ENCODE results near the gene PLCB1.
A peak's percentile ranks its signal among the peaks of the same experiment; 100 is the strongest.

PLCB1 gene

GRCh38 chr20:8602389-8603116 is 470.5 kb downstream of the PLCB1 start:
- TF ChIP-seq, protein P1, sequence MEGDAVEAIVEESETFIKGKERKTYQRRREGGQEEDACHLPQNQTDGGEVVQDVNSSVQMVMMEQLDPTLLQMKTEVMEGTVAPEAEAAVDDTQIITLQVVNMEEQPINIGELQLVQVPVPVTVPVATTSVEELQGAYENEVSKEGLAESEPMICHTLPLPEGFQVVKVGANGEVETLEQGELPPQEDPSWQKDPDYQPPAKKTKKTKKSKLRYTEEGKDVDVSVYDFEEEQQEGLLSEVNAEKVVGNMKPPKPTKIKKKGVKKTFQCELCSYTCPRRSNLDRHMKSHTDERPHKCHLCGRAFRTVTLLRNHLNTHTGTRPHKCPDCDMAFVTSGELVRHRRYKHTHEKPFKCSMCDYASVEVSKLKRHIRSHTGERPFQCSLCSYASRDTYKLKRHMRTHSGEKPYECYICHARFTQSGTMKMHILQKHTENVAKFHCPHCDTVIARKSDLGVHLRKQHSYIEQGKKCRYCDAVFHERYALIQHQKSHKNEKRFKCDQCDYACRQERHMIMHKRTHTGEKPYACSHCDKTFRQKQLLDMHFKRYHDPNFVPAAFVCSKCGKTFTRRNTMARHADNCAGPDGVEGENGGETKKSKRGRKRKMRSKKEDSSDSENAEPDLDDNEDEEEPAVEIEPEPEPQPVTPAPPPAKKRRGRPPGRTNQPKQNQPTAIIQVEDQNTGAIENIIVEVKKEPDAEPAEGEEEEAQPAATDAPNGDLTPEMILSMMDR (IDR thresholded peaks at IDR 0.05), result no peak
- Histone ChIP-seq H3K4me3 (peak overlapping the region; percentile 16), H3K27ac (peak overlapping the region in 1 of 2 donors; percentile 20)
- no peak for DNase-seq (ENCODE audit: low spot score)

GRCh38 chr20:8608470-8608869 is 476.4 kb downstream of the PLCB1 start:
- no peak overlapping the region for H3K4me3 ChIP-seq
- TF ChIP-seq, protein P1 (IDR thresholded peaks at IDR 0.05), result no peak
- DNase-seq (ENCODE audit: low spot score), result no peak
- no peak overlapping the region for H3K27ac ChIP-seq

DNA sequence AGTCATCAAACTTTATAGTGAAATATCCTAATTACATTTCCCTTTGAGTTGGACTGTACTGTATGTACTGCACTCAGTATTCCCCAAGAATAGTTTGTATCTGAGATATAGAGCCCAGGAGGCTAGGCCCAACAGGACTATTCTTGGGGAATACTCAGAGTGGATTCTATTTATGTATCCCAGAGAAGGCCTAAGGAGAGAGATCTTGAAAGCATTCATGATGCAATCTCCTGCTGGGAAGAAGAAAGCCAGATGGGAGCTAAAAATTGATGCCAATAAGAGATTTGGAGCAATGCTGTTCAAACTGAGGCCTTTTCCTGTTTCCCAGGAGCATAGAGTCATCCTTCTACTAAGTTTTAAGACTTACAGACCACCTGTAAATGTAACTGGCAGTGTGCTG is 484.7 kb downstream of the PLCB1 start:
- no peak overlapping the region for H3K4me3 ChIP-seq
- TF ChIP-seq, protein P1 (IDR thresholded peaks at IDR 0.05), result no peak
- H3K27ac ChIP-seq, result no peak overlapping the region
- no peak for DNase-seq (ENCODE audit: low spot score)

- DNase-seq (ENCODE audit: low spot score), result no peak
- TF ChIP-seq, protein P1 (IDR thresholded peaks at IDR 0.05), result no peak
- no peak overlapping the region for H3K27ac ChIP-seq
- H3K4me3 ChIP-seq, result no peak overlapping the region
Observed at GRCh38 chr20:8621001-8621400, 488.9 kb downstream of the PLCB1 start.

GRCh38 chr20:8624046-8624445 is 492.0 kb downstream of the PLCB1 start:
- DNase-seq (ENCODE audit: low spot score), result no peak
- Histone ChIP-seq H3K4me3 (no peak overlapping the region), H3K27ac (no peak overlapping the region)
- TF ChIP-seq, protein P1 (IDR thresholded peaks at IDR 0.05), result no peak

GRCh38 chr20:8624616-8625015 is 492.6 kb downstream of the PLCB1 start:
- H3K27ac ChIP-seq, result no peak overlapping the region
- no peak for DNase-seq (ENCODE audit: low spot score)
- TF ChIP-seq, protein P1 (IDR thresholded peaks at IDR 0.05), result no peak

GRCh38 chr20:8627340-8628004 is 495.4 kb downstream of the PLCB1 start:
- TF ChIP-seq, protein P1 (IDR thresholded peaks at IDR 0.05), result no peak
- Histone ChIP-seq H3K27ac (peak overlapping the region in 1 of 2 donors; percentile 36), H3K4me3 (peak overlapping the region; percentile 60)
- no peak for DNase-seq (ENCODE audit: low spot score)

More at GRCh38 chr20:8624616-8625015, 492.6 kb downstream of the PLCB1 start:
- H3K4me3 ChIP-seq, result no peak overlapping the region
